LHCN-M2 (cell line): ENCODE data around the gene ADGRA1. TPM values are rescaled to one million over a fixed set of nuclear protein-coding genes. Genes with fewer than 3 reads are reported as not detected.
"Not testable (repeated sequence)": the region's sequence is repeated elsewhere in the genome, so short reads cannot be mapped to it uniquely, and the experiment has no call there.

Experiments
- DNase-seq: peaks from one replicate; pipeline ENCODE4 v3.0.0-alpha.2; 2012; ENCODE audit warnings: low read depth
- polyA plus RNA-seq: library from polyadenylated mRNA; unstranded; fragments of >200 nt; gene quantifications from one replicate; pipeline ENCODE4 v1.2.1, GENCODE V29; 2012; ENCODE audit warnings: missing spikeins
- total RNA-seq: library from RNA; depleted of rRNA; stranded (reverse); fragments of >200 nt; gene quantifications from 2 replicates; pipeline ENCODE4 v1.2.3, GENCODE V29; 2014; rRNA removed

Gene ADGRA1
- not detected in 2 replicates for total RNA-seq
- not detected for polyA plus RNA-seq

DNA sequence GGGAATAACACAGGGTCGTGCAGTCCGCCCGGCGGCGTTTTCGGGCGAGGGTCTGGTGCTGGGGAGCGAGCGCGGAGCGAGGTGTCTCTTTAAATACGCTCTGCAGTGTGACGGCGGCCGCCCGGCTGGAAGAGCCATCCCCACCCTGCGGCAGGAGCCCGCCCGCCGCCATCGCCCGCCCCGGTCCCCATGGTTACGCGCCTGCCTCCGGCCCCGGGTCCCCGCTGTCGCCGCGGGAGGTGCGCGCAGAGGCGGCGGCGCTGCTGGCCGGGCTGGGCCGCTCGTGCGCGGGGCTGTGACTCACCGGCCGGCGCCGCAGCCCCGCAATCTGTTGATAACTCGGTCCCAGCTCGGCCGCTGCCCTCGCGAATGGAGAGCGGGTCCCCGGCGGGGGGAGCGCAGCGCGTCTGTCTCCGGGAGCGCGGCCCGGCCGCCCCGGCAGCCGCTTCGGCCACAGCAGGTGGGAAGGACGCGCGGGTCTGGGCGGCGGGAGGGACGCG is at the start of gene ADGRA1:
TSS of gene ADGRA1 (plus strand) at position 246 of the 500 bp plus-strand sequence. CDS start 986 bp downstream, outside the sequence.
- no peak for DNase-seq

GRCh38 chr10:133038036-133038823 is 49.5 kb upstream of the ADGRA1 start:
- DNase-seq, result no peak

GRCh38 chr10:133039107-133039802 is 48.5 kb upstream of the ADGRA1 start:
- DNase-seq, result no peak

DNA sequence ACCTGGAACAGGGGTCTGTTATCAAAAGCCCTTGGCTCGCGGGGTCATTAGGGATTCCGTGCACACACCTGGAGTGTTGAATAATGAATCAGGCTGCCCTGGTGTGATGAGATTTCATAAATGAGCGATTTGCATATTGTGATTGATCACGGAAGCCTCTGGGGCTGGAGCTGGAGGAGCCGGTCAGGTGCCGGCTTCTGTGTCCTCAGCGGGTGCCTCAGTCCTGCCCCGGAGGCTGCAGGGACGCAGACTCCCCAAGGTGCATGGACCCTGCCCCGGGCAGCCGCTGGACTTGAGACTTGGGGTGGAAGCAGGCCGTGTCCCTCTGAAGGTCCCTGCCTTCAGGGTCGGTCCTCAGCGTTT is 47.9 kb upstream of the ADGRA1 start:
- no peak for DNase-seq

DNA sequence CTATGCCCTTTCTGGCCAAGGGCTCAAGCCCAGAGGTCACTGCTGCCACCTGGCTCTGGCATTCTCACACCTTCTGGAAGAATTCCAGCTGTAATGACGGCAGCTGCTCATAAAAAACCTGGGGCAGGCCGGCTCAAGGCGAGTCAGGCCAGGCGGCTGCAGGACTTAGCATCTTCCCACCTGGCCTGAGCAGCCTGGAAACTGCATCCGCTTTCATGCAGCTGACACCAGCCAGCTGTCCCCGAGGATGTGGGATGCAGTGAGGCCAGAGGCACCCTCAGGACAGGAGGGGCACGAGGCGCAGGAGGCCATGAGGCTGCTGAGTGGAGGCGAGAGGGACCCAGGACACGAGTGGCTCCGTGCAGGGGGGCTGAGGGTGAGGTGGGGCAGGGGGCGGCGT is 47.5 kb upstream of the ADGRA1 start:
- no peak for DNase-seq

GRCh38 chr10:133041101-133041500 is 46.6 kb upstream of the ADGRA1 start:
- no peak for DNase-seq

DNA sequence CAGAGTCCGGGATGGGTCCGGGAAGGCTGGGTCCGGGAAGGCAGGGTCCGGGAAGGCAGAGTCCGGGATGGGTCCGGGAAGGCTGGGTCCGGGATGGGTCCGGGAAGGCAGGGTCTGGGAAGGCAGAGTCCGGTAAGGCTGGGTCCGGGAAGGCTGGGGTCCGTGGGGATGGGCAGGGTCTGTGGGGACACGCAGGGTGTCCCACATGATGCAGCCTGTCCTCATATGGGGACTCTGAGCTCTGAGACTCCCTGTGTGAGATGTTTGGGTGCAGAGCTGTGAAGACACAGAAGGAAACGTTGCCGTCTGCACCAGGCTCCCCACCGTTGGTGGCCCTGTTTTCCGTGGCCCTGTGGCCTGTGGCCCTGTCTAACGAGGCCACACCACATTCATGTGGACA is 45.7 kb upstream of the ADGRA1 start:
- no peak for DNase-seq

DNA sequence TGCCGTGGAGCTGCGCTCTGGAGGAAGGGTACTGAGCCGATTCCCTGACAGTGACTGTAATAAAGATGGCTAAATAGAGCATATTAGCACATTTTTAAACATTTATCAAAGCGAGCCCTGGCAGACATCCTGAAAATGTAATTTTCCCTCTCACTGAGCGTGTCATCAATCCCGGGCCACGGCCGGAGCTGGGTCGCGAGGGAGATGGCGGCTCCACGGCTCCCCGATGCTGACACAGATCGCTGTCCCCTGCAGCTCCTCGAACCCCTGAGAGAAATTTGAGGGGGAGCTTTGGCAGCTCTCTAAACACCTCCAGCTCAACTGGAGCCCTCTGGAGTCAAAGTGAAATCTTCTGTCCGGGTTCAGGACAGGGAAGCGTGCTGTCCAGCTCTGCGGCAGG is 44.9 kb upstream of the ADGRA1 start:
- no peak for DNase-seq

- no peak for DNase-seq
Measured at GRCh38 chr10:133043541-133044225, 44.0 kb upstream of the ADGRA1 start.

- DNase-seq, result no peak
Measured at GRCh38 chr10:133044401-133044811, 43.3 kb upstream of the ADGRA1 start.

DNA sequence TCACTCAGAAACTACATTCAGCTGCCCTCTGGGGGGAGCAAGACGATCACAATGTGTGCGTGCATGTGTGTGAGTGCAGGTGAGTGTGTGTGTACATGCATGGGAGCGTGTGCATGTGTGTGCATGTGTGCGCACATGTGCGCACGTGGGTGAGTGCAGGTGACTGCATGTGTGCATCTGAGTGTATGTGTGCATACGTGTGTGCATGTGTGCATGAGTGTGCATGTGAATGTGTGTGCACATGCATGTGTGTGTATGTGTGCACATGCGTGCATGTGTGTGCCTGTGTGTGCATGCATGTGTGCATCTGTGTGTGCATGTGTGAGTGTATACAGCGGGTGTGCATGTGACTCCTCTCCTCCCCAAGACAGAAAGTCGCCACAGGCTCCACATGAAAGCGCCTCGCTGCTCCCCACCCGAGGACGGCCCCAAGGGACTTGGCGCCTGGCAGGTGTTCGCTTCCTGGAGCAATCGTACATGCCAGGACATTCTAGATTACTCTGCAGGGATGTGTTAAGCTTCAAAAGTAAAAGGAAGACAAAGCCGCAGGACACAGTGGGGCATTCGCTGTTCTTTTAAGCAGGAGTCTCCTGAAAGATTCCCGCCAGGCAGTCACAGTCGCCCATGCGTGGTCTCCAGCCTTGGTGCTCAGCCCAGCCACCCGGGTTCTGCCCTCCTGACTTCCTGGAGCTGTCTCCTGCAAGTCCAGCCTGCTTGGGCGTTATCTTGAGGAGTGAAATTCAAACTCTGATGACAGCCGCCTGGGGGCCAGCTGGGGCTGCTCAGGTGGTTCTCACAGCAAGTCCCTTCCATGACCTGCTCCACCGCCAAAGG is 42.0 kb upstream of the ADGRA1 start:
- no peak for DNase-seq

DNA sequence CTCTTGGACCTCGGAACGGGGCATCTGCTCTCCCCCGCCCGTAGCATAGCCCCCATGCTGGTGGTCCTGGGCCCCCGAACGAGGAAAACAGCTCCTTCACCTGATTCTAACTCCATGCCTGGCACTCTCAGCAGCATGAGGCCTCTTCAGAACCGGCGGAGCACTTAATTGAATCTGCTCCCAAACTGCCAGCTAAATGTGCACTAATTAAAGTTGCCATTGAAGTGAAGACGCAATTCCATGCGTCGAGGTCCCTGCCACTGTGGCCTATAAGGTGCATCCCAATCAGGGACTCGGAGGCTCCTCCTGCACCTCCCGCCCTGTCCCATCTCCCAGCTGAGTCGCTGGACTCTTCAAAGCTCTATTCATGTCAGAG is 41.3 kb upstream of the ADGRA1 start:
- no peak for DNase-seq

DNA sequence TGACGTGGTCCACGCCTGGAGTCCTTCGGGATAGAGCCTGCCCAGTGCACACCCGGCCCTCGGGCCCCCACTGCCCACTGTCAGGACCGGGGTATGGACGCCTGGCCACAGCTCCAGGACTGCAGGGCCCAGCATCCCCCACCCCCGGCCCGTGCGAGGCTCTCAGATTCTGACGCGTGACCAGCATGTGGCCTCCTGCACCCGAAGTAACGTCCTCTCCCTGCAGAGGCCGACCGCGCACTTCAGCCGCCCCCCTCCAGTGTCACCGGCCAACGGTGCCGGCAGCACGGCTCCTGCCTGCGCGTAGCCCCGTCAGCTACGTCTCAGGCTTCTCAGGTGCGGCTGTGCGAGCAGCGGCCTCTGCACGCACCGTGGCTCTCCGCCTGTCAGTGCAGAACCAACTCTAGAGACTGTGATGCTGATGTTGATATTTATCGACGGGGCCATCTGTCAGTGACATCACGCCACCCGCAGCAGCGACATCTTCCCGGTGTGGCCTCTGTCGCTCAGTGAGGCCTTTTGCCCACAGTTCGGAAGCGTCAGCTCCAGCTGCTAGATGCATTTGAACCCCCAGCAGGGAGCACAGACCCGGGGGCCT is 40.1 kb upstream of the ADGRA1 start:
- DNase-seq, result no peak

DNA sequence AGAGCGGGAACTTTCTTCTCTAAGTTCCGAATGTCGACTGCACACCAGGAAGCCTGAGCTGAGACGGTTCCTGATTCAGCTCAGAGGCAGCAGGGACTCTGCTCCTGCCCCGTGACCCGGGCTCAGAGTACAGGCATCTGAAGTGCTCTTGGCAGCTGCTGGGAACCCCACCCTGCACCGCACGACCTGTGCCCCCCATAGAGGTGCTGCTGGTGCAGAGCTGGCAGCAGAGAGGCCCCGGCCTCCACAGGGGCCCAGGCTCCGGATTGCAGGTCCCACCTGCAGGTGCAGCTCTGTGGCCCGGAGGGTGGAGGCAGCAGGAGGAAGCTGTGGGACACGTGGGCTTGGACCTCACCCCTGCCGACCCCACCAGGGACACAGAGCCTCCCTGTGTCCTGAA is 39.5 kb upstream of the ADGRA1 start:
- no peak for DNase-seq

DNA sequence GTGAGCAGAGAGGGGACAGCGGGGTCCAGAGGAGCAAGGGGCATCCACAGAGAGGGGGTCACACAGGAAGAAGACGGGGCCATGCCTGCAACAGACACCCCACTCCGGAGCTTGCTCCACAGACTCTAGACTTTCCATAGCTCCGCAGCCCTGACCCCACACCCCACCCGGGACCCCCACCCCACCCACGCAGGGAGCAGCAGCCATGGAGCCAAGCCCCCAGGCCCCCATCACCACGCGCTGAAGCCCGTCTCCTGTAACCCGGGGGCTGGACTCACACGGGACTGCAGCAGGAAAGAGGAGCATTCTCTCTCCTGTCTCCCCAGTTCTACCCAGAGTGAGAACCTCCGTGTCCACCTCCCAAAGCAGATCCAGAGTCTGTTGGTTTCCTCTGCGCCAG is 38.8 kb upstream of the ADGRA1 start:
- no peak for DNase-seq

DNA sequence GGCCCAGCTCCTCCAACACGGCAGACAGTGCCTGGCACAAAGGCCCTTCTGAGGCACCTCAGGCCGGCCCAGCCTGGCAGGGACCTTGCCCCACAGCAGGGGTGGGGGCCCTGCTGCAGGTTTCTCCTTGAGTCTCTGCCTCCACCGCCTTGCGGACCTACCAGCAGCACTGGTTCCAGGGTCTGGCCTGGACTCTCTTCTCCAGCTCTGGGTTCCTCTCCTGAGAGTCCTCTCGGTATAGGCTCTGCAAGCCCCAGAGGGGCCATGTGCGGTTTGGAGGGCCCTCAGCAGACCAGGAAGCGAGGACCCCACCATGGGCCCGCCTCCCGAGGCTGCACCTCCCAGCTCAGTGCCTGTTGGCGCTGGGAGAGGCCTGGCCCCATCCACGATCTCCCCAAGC is 38.1 kb upstream of the ADGRA1 start:
- no peak for DNase-seq

GRCh38 chr10:133050371-133050770 is 37.4 kb upstream of the ADGRA1 start:
- DNase-seq, result no peak

DNA sequence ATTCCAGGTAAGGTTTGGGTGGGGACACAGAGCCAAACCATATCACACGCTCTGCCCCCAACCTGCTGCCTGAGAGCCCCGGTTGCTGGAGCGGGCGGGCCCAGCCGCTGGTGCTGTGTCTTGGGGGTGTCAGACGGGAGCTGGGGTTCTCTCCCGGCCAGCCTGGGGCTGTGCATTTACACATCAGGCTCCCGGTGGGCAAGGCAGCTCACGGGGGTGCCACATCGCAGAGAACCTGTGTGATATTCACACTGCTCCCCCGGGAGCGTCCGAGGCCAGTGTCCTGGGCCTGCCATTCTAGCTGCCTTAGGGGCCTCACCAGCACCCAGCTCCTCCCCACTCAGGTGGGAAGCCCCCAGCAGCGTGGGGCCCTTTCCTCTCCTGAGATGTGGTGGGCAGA is 35.6 kb upstream of the ADGRA1 start:
- no peak for DNase-seq

GRCh38 chr10:133053527-133054133 is 34.1 kb upstream of the ADGRA1 start:
- not testable (repeated sequence) for DNase-seq

DNA sequence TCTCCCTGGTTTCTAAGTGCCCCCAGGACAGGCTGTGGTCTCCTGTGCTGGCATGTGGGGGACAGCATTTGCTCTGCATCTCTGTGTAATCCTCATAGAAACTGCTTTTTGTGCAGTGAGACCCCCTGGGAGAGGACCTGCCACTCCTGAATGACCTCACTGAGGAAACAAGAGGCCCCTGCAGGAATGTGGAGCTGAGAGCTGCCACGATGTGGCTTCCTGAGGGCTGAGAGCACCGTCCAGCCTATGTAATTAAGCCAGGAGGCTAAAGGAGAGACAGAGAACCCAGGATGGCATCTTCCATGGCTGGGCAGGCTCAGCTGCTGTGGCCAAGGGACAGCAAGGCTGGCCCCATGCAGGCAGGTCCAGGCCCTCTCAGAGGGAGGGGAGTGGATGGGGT is 32.3 kb upstream of the ADGRA1 start:
- no peak for DNase-seq

DNA sequence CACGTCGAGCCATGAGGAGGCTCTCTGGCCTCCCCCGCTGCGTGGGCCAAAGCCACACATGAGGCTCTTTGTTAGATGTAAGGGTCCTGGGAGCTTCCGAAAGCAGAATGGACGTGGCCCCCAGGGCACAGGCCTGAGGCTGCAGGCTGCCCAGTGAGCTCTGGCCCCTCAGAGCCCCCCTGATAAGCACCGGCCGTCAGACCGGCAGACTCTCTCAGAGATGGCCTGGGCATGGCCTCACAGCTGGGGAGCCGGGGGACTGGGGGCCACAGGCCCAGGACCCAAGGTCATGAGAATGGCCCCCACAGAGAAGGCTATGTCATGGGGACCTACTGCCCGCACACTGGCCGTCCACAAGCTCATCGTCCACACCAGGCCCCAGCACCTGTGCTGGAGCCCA is 31.7 kb upstream of the ADGRA1 start:
- no peak for DNase-seq
